ENCODE data around the gene TBC1D22A.

GRCh38 chr22:47190957-47191670 lies 428.7 kb downstream of the TBC1D22A start:
- TF ChIP-seq CTCF (IDR thresholded peaks at IDR 0.05; ENCODE audit: low read depth, low read length) (no peak), EZH2phosphoT487 (IDR thresholded peaks at IDR 0.05; ENCODE audit: low read depth) (no peak)

Data from OCI-LY3 (cell line).